ENCODE results near the gene MYD88.

DNA sequence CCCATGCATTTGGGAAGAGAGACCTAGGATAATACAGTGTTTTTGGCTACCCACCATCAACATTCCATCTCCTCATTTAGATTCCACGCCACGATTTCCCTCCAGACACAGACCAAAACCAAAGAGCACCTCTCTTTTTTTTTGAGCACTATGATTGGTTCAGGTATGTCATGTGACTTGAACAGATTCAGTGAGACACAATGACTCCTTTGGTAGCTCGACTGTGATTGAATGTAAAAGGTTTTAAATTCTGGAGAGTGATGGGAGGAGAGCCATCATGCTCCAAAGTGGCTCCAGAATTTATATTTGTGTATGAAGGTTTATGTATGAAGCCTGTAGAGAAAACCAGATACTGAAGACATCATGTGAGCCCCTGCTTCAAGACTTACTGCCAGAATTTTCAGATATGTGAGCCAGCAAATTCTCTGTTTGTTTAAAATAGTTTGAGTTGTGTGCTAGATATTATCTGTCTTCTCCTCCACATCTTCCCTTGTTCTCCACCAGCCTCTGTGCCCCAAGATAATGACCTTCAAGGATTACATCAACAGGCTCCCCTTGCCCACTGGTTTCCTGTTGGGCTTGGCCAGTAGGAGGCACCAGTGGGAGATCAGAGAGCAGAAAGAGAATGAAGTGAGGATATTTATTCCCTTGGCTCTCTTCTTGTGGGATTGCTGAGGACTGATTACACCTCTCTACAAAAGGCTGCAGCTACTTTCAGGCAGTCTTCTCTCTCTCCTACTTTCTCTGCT, 12.5 kb downstream of the MYD88 start:
- TF ChIP-seq, protein P1, sequence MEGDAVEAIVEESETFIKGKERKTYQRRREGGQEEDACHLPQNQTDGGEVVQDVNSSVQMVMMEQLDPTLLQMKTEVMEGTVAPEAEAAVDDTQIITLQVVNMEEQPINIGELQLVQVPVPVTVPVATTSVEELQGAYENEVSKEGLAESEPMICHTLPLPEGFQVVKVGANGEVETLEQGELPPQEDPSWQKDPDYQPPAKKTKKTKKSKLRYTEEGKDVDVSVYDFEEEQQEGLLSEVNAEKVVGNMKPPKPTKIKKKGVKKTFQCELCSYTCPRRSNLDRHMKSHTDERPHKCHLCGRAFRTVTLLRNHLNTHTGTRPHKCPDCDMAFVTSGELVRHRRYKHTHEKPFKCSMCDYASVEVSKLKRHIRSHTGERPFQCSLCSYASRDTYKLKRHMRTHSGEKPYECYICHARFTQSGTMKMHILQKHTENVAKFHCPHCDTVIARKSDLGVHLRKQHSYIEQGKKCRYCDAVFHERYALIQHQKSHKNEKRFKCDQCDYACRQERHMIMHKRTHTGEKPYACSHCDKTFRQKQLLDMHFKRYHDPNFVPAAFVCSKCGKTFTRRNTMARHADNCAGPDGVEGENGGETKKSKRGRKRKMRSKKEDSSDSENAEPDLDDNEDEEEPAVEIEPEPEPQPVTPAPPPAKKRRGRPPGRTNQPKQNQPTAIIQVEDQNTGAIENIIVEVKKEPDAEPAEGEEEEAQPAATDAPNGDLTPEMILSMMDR (IDR thresholded peaks at IDR 0.05), result no peak
- TF ChIP-seq POLR2A (IDR thresholded peaks at IDR 0.05), result no peak
- no peak for TF ChIP-seq EP300 (IDR thresholded peaks at IDR 0.05)
- no peak for TF ChIP-seq POLR2AphosphoS5 (IDR thresholded peaks at IDR 0.05)
